ENCODE measurements around the gene USP4.

USP4 gene

DNA sequence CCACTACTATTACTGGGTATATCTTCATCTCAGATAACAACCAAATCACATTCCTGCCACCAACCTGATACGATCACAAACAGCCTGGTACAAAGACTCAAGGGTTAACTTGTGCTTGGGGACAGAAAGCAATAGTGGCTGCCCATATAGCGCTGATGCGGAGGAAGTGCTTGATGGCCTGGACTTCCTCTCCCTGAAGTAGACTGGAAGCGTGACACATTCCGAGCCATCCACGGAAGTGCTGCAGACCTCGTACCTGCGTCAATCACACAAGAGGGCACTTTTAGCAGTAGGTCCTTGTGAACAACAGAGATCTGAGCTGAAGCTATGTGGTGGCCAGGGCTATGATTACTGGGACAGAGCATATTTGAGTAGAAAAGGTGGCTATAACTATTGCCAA is 45.5 kb downstream of the USP4 start:
- no peak for DNase-seq

DNA sequence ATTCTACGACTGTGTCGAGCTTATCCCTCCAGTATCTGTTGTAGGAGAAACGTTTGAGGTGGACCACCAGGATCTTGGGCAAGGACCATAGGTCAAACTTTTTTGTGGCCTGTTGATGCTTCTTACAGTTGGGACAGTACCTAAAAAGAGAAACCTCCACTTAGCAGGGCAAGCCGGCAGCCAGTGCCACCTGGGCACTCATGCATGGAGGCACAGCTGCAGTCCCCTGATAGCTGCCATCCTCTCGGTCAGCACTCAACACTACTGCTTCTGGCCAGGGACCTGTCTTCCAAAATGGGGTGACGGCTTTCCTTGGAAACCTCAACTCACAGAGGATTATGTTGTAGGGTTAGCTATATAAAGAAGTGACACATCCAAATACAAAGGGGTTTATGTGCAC is 55.9 kb downstream of the USP4 start:
- DNase-seq: no peak

DNA sequence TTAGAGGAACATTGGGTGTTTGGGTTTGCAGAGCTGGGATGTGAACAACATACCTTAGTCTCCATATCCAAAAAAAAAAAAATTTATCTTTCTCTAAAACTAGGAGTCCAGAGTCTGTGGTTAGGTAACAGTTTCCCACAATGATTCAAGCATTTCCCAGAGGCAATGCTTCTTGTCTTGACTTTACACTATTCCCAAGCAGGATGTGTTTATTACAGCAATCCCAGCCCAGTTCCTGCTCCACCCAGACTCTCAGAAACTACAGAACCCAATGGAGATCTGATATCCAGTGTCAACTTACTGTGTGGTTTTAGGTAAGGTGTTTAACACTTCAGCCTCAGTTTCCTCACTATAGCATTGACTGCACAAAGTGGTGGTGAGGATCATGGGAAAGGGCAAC is 60.5 kb downstream of the USP4 start:
- DNase-seq: no peak

GRCh38 chr3:49278548-49278947 is 61.3 kb downstream of the USP4 start:
- no peak for DNase-seq

DNA sequence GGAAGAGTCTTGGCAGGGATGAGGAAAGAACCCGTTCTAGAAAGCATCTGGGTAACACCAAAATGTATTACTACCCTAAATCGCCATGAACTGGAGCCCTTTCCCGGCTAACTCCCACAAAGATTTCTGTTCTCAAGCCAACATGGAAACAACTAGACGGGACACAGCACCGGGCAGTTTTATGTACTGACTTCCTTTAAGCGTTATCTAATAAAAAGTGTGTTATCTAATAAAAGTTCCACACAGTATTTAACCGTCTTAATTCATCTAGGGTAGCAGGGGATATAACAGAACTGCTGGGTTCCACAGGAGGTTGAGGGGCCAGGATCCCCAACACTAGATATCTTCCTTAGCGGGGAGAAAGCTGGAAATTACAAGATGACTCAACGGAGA is 62.5 kb downstream of the USP4 start:
- DNase-seq: no peak

GRCh38 chr3:49276475-49277382 is 63.1 kb downstream of the USP4 start, which contains the start of gene C3orf62:
TSS of gene C3orf62 (minus strand) at chr3:49277232. CDS start at chr3:49276872, 360 bp downstream.
- no peak for DNase-seq

GRCh38 chr3:49273825-49274532 is 65.9 kb downstream of the USP4 start:
- DNase-seq: no peak

DNA sequence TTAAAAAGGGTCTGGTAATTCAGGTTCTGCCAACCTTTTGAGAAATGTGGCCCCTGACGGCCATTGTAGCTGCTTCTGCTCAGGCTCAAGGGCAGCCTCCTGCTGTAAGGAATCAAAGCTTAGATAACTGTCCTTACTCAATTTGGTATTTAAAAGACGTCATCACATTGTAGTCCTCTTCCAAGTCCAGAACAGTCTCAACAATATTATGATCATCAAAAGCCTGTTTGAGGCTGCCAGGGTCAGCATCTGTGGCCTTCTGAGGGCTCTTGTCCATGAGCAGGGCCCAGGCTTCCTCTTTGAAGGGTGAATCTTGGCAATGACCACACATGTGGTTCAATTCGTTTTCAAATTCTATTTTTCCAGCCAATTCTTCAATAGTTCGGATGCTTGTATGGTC is 68.8 kb downstream of the USP4 start:
- DNase-seq: no peak

GRCh38 chr3:49270156-49270500 is 69.7 kb downstream of the USP4 start:
- DNase-seq: no peak

- no peak for DNase-seq
Observed at GRCh38 chr3:49269443-49270155, 70.3 kb downstream of the USP4 start.

GRCh38 chr3:49266410-49267095 is 73.3 kb downstream of the USP4 start:
- DNase-seq: no peak

- DNase-seq: no peak
Observed at GRCh38 chr3:49265661-49266386, 74.0 kb downstream of the USP4 start.

DNA sequence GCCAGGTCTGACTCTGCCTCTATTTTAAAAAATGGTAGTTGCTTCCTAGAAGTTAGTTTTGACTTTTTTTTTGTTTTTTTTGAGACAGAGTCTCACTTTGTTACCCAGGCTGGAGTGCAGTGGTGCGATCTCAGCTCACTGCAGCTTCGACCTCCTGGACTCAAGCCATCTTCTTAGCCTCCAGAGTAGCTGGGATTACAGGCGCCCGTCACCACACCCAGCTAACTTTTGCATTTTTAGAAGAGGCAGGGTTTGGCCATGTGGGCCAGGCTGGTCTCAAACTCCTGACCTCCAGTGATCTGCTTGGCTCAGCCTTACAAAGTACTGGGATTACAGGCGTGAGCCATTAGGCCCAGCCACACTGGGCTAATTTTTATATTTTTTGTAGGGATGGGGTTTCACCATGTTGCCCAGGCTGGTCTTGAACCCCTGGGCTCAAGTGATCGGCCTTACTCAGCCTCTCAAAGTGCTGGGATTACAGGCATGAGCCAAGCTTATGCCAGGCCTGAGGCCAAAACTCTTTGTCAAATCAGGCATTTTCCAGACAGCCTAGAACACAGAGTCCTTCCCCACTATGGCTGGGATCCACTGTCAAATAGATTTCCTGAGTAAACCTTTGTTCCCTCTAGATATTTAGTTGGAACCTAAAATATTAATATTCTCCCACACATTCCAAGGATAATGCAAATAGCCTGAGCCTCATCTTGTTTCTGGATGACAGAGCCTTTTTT is 76.5 kb downstream of the USP4 start:
- no peak for DNase-seq

- DNase-seq: no peak
Observed at GRCh38 chr3:49260806-49261324, 79.0 kb downstream of the USP4 start.

DNA sequence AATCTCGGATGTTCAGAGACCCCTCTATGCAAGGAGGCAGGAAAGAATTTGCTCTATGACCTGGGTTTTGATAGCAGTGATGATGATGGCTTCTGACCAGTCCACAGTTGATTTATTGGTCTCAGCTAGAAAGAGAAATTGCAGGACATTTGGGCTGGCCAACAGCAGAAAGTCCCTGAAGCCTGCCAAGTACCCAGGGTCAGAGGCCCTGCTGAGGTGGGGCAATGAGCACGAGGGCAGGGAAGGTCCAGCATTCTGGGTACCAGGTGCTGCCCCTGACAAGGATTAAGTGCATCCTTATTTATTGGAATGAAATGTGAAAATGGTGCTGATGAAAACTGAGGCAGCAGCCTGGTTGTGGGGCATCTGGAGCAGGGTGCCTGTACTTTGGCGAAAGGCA is 82.7 kb downstream of the USP4 start:
- DNase-seq: no peak

DNA sequence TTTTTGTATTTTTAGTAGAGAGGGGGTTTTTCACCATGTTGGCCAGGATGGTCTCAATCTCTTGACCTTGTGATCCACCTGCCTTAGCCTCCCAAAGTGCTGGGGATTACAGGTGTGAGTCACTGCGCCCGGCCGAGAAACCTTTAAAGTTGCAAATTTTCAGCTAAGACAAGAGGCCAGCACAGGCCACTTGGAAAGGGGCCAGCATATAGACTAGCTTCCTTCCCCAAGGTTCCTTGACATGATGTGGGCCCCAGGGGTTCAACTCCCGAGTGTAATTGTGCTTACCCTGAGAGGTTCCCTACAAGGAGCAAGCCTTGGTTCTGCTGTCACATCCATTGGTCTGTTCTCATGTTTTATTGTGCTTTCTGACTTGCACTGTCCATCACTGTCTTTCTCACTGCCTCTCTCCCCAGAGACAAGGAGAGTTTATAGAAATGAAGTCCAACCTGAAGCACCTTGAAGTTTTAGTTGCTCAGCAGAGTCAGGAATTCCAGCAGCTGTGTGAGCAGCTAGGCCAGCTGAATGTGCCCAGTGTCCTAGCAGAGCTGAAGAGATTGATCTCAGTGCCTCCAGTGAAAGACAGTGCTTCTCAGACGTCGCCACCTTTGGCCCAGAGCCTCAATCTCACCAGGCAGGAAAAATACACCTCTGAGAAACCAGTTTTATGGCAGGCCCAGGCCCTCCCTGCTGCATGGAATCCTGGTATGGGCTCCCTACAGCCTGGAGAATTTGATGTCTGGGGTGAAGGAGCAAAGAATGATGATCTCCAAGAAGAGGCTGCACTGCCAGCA is 83.9 kb downstream of the USP4 start:
- DNase-seq: no peak

GRCh38 chr3:49255112-49255511 is 84.7 kb downstream of the USP4 start:
- no peak for DNase-seq

DNA sequence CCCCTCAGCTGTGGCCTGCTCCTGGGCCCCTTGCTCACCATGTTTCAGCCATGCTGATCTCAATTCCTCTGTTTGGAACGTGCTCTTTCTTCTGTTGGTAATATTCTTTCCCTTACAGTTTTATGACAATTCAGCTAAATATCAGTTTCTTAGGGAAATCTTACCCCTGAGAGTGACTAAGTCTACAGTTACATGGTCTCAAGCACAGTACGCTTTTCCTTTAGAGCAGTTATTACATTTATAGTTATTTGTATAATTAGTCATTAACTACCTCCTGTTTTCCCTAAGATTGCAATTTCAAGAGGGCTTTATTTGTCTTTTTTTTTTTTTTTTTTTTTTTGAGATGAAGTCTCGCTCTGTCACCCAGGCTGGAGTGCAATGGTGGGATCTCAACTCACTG is 86.3 kb downstream of the USP4 start:
- no peak for DNase-seq

DNA sequence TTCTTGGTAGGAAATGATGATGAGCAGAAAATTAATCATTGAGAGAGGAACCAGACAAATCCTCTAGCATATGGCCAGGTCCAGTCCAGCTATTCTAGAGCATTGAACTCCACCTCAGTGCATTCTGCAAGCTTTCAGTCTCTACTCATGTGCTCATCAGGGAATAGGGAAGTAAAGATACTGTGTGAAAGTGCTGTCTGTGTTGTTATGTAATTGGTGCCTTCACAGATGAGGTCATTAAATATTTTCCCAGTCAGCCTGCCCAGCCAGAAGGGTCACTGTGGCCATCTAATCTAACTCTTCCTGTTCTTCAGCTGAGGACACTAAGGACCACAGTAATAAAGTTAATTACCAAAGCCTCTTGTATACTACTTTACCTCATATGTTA is 91.0 kb downstream of the USP4 start:
- no peak for DNase-seq

DNA sequence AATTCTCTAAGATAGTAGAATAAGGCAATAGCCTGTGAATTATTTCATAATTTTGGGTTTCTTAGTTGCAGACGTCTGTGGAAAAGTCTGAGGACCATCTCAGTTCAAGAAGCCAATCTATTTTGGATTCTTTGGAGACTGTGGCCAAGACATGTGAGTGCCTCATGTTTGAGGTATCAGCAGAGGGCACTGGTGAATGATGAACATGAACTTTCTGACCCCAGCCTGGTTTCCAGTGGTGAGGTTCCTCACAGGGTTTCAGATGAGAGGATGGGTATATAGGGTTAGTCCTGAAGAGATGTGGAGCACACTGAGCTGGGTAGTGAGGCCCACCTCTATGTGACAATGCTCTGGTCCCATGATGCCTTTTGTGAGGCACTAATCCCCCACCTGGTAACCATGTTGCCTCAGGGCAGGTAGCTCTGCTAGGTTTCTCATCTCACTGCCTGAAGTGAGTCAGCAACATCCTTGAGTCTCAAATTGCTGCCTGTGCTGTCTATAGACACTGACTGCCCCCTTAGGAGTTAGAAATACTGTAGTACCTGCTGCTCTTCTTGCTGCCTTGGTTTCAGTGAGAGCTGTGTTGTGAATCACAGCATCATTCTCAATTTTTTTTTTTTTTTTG is 95.2 kb downstream of the USP4 start:
- DNase-seq: no peak
